GM19397 (cell line): ENCODE measurements around the gene AGAP9.
"Not testable (repeated sequence)": the region's sequence is repeated elsewhere in the genome, so short reads cannot be mapped to it uniquely, and the experiment has no call there.

Source experiments
- ATAC-seq: cut with Tn5 transposase; IDR thresholded peaks from one replicate; pipeline ENCODE4 v1.9.1; 2021; ENCODE audit warnings: mild to moderate bottlenecking, moderate library complexity; ENCODE audit not compliant: unreplicated experiment

Gene AGAP9

DNA sequence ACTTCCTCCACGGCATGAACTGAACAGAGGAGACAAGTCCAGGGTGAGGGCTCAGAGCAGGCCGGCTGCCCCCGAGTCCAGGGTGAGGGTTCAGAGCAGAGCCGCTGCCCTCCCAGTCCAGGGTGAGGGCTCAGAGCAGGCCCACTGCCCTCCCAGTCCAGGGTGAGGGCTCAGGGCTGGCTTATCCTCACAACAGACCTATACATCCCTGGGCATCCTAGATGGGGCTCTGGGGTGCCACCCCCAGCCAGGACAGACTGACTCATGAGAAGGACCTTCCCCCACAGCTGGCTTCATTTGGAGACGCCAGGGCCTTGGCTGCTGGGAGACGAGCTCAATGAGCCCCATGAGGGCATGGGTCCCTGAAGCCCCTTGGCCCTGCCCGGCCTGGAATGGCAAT lies 33.8 kb downstream of the AGAP9 start:
- ATAC-seq, result not testable (repeated sequence)

DNA sequence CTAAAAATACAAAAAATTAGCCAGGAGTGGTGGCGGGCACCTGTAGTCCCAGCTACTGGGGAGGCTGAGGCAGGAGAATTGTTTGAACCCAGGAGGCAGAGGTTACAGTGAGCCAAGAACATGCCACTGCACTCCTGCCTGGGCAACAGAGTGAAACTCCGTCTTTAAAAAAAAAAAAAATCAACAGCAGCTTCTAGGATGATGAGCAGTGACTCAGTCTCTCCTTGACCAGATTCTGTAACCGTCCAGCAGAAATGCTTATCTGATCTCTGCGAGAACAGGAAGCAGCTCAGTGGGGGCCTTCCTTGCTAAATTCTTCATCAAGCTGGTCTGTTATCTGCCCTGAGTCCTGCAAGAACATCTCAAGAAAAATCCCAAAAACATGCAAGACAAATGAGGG lies 37.5 kb downstream of the AGAP9 start:
- ATAC-seq, result not testable (repeated sequence)

DNA sequence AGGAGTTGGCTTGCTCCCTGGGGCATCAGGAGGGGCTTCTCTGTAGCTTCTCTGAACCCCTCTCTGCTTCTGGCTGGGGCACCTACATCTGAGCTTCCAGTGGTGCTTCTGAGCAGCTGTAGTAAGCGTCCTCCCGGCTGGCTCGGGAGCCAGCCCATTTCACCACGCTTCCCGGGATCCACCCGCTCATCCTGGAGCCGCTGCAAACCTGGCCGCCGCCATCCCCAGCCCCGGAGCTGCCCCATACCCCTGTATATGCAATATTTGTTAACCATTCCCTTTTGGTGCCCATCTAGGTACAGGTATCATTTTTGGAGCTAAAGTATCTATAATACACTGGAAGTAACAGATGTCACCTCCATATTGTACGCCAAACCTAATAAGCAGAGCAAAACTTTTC lies 38.7 kb downstream of the AGAP9 start:
- not testable (repeated sequence) for ATAC-seq

DNA sequence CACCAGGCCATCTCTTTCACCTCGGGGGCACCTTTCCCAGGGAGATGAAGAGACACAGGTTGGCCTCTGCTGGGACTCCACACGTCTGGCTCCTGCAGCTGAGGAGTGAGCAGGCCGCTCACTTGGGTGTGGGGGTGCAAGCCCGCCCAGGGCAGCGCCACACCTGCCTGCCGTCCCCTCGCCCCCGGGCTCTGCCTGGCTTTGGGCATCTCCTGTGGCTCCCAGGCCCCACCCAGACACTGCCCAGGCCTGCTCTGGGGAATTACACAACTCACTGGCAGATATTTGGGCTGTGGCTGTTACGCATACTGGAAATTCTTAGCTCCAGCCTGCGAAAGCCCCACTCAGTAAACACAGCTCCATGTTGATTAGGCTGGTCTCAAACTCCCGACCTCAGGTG lies 39.5 kb downstream of the AGAP9 start, which contains the start of gene ANXA8:
Gene ANXA8 (minus strand): TSS at position 193 of the 400 bp plus-strand sequence. CDS start 182 bp downstream, at position 11.
- not testable (repeated sequence) for ATAC-seq

DNA sequence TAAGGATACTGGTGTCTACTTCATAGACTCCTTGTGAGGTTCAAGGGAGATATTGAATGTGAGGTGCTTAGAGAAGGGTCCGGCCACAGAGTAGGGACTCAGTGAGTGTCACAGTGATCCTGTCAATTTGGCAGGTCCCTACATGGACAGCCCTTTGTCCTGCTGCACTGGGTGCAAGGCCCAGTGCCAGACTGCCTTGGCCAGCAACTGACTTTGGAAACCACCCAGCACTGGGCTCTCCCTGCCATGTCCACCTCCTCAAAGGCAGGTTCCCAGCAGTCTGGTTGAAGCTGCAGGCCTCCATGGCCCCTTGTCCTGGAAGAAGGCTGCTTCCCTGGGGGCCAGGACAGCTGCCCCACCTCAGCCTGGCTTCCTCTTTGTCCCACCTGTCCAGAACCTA lies 41.1 kb downstream of the AGAP9 start:
- not testable (repeated sequence) for ATAC-seq

DNA sequence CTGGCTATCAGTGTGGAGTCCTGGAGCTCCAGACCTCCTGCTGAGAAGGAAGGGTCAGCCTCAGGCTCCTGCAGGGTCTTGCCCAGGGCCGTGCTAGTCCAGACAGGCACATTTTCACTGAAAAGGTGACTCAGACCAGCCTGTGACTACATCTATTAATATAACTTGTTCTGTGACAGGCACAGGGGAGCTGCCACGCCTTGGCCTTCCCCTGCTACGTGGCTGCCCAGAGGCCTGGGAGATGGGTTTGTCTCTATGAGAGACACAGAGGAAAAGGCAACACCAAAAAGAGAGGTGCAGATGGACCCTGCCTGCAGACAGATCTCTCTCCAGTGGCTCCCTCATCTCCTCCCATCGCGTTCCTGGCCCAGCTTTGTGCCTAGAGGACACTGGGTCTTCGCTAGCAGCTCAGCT lies 41.7 kb downstream of the AGAP9 start:
- not testable (repeated sequence) for ATAC-seq

DNA sequence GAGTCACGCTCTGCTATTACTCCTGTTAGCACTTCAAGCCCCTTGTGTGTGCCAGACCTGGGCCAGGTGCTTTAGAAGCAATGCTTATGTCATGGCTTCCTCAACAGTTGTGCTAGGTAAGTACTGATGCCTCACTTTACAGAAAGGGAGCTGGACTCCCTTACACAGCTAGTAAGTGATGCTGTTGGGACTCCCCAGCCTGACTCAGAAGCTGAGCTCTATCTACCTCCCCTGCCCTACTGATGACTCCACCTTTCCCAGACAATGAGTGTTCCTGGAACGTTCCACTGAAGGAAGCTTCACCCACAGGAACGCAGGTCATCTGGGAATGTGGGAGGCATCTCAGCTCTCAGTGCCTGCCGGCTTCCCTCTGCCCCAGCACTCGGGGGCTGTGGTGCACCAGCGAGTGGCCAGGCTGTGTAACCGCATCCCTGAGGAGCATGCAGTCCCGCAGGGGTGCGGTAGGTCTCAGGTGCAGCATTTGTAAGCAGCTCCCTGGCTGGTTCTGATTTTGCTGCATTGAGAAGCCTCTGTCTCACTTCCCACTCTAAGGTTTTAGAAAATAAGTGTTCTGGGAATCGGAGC lies 42.2 kb downstream of the AGAP9 start:
- not testable (repeated sequence) for ATAC-seq

DNA sequence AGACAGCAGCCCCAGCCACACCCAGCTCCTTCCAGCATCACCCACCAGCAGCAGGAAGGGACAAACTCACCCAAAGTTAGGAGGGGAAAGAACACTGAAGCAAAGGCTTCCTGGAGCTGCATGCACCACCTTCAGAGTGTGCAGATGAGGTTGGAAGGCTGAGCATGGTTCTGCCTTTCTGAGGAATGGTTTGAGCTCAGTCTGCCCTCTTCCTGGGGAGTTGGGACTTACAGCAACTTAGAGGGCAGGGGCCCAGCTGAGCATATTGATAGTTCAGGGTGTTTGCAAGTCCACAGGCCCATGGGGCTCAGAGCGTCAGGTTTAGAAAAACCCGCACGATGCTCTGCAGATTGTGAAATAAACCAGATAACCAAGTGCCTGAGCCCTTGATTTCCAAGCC lies 43.3 kb downstream of the AGAP9 start:
- not testable (repeated sequence) for ATAC-seq

DNA sequence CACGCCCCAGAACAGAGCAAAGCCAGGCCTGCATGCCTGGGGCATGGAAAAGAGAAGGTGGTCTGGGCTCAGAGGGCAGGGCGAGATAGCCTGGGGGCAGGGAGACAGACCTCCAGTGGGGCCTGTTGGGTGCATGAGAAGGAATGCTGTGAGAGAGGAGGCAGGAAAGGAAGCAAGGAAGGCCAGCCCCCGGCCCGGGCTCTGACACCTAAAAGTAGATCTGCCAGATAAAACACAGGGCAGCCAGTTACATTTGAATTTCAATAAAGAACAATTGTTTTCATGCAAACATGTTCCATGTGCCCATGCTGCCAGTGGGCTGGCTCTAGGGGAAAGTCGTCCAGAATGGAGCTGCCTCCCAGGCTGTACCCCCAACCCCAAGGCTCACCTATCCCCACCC lies 45.3 kb downstream of the AGAP9 start:
- not testable (repeated sequence) for ATAC-seq

DNA sequence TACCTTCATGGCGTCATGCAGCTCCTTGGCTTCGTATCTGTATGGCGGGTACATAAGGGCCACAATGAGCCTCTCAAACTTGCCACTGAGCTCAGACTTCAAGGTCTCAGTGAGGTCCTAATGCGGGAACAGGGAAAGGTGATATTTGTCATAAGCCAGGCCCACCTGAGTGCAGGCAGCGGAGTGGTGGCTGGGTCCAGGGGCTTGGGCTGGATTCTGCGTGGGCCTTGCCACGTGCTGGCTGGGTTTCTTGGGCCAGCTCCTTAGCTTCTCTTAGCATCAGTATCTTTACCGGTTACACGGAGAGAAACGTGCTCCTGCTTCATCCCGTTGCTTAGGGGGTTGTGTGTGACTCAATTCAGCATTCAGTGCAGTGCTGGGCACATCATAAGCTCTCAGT lies 46.4 kb downstream of the AGAP9 start:
- not testable (repeated sequence) for ATAC-seq

DNA sequence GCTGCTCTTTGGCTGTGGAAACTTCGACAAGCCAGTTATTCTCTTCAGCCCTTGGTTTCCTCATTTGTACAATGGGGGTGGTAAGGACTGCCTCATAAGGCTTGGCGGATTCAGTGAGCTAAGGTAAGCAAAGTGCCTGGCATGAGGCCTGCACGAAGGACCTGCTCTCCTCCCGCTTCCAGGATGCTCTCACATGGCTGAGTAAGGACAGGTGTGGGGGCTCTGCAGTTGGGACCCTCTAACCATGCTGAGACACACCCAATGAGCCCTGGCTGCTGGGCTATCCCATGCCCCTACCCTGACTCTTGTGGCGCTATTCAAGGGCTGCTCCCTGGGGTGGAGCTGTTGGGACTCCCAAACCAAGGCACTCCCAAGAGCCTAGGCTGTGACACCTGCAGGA lies 48.3 kb downstream of the AGAP9 start:
- not testable (repeated sequence) for ATAC-seq

DNA sequence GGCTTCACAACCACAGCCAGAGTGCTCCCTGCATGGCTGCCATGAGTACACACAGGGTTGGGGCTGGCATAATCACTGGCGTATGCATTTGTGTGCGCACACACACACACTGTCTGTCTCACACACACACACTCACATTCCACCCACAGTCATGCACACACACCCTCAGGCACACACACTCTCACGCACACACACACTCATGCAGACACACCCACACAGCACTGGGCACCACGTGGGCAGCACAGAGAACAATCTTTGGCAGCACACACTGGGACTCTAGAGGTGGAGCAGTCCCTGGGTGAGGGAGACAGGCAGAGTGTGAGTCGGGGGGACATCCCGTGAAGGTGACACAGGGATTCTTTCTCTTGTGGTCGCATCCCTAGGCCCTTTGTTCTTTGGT lies 49.9 kb downstream of the AGAP9 start:
- ATAC-seq, result not testable (repeated sequence)

DNA sequence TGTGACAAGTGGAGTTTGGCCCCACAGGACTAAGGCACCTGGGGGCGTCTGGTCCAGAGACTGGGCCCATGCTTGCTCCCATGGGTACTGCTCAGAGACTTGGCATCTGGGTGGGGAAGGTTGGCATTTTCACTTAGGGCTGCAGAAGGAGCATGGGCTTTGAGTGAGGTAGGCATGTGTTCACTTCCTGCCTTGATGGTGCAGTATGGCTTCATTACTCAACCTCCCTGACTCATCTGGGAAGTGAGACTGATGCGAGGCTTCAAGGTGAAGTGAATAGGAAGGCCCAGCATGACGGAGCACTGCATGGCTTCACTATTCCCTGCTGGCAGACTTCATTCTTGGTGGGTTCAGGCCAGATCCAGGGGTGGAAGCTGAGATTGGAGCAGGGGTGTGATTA lies 50.8 kb downstream of the AGAP9 start:
- not testable (repeated sequence) for ATAC-seq

DNA sequence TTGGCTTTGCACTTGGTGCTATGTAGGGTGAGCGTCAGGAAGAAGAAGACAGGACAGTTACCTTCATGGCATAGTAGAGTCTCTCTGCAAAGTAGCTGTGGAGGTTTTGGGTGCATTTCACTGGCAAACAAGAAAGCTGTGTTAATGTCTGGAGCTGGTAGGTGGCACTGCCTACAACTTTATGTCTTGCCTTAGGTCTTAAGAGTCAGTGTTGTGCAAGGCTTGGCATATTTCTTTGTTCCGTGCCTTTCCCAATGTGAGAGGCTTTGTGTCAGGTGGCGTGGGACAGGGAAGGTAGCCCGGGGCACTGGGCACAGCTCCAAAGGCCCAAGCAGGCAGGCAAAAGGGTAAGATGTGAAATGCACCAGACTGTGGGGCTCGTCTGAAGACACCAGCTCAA lies 51.4 kb downstream of the AGAP9 start:
- not testable (repeated sequence) for ATAC-seq

DNA sequence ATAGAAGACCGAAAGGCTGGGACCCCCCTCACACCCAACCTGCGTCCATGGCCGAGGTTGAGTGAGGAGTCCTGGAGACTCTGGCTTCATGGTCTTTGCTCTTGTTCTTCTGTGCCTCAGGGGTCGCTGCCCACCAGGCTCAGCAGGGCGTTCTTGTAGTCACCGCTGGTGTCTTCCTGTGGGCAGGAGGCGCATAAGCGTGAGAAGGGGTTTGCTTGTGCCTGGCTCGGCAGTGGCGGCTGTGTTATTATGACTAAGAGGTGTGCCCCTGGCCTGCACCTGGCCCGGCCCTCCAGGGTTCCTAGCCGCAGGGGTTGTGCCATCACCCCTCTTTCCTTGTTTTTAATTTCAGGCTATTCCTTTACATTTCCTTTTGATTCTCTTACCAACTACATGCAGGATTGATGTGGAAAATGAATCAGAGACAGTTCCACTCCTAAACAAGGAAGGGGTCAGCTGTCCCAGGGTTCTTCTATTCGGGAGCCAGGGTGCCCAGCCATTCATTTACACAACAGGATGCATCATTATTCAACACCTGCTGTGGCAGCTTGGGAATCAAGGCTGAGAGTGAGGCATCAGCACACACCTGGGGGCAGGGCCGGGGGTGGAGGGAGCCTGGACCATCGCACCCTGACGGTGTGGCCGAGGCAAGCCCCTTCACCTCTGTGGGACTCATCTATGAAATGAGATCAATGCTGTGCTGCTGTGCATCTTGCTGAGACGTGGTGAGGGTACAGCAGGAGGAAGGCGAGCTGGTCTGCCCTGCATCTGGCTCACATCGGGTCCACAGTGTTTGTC lies 54.5 kb downstream of the AGAP9 start:
- not testable (repeated sequence) for ATAC-seq

DNA sequence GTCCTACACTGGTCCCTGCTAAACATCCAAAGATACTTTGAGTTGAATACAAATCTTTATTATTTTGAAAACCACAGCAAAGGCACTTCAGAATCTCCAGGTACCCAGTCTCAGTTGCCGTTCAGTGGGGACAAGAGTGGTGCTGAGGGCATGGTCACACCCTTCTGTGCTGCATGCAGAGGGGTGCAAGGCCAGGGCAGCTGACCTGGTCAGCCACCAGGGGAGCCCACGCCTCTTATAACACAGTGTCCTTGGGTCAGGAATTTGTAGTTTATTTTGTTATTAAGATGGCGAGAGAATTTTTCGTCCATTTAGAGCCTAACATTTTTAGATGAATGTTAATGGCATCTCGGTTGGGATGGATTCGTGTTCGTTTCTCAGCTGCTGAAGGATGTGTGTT lies 55.5 kb downstream of the AGAP9 start:
- ATAC-seq, result not testable (repeated sequence)

DNA sequence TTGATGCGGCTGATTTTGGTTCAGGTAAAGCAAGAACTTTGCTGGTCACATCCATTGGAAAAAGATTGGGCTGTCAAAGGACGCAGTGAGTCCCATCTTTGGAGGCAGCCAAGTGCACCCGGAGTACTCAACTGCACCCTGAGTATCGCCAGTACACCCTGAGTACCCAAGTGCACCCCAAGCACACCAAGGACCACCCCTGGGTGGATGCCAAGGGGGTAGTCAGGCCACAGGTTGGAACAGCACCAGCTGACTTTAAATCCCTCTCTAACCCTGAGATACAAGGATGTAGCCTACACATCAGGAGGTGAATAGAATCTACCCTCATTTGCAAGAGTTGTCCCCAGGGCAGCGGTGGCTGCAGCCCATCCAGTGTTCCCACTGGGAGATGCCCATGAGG lies 56.0 kb downstream of the AGAP9 start:
- ATAC-seq, result not testable (repeated sequence)

DNA sequence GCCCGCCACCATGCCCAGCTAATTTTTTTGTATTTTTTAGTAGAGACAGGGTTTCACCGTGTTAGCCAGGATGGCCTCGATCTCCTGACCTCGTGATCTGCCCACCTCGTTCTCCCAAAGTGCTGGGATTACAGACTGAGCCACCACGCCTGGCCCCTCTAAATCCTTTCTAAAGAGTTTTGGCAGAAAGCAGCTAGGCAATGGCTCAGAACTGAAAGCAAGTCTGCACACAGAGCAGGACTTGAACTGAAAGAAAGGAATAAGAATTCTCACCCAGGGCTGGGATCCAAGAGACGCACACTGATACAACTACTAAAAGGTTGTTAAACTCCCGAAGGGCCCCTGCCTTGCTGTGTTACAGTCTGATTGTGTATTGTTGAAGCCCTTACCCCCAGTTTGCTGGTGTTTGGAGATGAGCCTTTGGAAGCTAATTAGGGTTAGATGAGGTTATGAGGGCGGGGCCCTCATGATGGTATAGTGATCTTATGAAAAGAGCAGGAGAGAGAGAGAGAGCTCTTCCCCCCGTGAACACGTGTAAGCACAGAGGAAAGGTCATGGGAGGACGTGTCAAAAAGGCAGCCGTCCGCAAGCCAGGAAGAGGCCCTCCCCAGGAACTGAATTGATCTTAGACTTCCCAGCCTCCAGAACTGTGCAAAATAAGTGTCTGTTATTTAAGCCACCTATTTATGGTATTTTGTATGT lies 58.1 kb downstream of the AGAP9 start:
- ATAC-seq, result not testable (repeated sequence)

DNA sequence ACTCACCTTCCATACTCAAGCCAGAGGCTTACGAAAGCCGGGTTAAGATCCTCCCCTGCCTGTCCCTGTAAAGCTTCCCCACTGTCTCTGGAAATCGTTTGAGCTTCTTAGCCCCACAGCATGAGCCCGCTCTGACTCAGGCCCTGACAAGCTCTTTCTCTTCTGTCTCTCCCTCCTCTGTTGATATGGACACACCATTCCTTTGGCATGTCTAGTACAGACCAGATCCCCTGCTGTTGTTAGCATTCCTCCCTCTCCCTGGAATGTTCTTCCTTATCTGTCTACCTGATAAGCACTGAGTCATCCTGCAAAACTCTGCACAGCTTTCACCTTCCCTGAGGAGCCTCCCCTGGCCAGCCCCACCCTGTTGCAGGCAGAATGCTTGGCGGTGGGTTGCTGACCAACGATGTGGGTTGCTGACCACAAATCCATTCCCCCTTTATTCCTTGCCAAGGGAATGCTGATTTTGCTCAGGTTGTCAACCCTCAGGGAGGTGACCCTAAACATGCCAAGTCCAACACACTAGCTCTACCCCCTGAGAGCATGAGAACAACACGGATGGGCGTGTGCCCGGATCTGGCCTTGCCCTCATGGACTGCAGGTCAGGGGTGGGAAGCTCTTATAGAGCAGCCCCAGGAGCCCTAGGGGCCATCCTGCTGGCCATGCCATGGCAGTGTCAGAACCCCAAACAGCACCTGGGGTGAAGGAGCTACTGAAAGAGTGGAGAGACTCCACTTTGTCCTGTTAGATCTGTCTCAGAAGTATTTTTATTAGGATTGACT lies 60.7 kb downstream of the AGAP9 start:
- not testable (repeated sequence) for ATAC-seq

DNA sequence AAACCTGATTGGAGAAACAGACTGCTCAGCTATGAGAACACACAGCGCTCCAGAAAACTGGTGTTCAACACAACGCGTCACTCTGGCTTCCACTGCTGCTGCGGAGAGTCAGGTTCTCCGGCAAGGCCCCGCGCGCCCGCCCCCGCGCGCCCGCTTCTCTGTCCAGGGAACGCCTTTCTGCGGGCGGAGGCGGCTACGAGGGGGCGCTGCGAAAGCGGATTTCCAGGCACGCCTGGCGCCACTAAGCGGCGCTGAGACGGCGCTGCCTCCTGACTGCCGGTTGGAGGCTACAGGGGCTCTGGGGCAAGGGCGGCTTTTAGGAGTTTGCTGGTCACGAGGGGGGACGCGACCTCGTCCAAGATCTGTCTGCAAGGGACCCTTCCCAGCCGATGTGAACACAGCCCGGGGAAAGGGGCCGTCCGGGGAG lies 62.2 kb downstream of the AGAP9 start:
- ATAC-seq, result not testable (repeated sequence)
